ENCODE measurements around the gene PAPOLA.

Gene PAPOLA

GRCh38 chr14:96582411-96582961 is 80.3 kb downstream of the PAPOLA start:
- no peak for FAIRE-seq
- no peak for DNase-seq (ENCODE audit: insufficient read length)
- no peak for TF ChIP-seq POLR2A (IDR thresholded peaks at IDR 0.05; ENCODE audit: low read depth, low read length)
- TF ChIP-seq TAF1 (IDR thresholded peaks at IDR 0.05; ENCODE audit: borderline replicate concordance, low read depth, low read length): no peak
- no peak for TF ChIP-seq POLR2AphosphoS5 (IDR thresholded peaks at IDR 0.05; ENCODE audit: low read depth, low read length)

GRCh38 chr14:96582995-96583394 is 80.8 kb downstream of the PAPOLA start:
- TF ChIP-seq POLR2AphosphoS5 (IDR thresholded peaks at IDR 0.05; ENCODE audit: low read depth, low read length) (no peak), TAF1 (IDR thresholded peaks at IDR 0.05; ENCODE audit: borderline replicate concordance, low read depth, low read length) (no peak), POLR2A (IDR thresholded peaks at IDR 0.05; ENCODE audit: low read depth, low read length) (no peak)
- no peak for FAIRE-seq
- no peak for DNase-seq (ENCODE audit: insufficient read length)

DNA sequence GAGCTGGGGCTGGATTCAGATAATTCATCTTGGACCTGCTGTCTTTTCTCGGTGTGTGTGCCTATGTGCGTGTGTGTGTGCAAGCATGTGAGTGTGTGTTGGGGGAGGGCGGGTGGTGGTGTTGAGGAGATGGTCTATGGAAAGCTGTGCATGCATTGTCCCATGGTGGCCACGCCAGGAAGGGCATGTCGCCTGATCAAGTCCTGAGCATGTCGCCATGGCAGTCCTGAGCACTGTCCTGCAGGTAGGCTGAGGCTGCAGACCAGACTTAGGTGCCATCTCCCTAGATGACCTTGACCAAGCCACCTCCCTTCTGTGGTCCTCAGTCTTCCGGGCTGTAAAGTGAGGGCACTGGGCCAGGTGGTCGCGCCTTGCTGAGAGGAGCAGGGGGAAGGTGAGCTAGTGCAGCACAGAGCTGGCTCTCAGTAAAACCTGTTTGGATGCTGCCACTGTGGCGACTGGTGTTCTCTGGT is 81.4 kb downstream of the PAPOLA start:
- TF ChIP-seq POLR2AphosphoS5 (IDR thresholded peaks at IDR 0.05; ENCODE audit: low read depth, low read length) (no peak), POLR2A (IDR thresholded peaks at IDR 0.05; ENCODE audit: low read depth, low read length) (no peak), TAF1 (IDR thresholded peaks at IDR 0.05; ENCODE audit: borderline replicate concordance, low read depth, low read length) (no peak)
- FAIRE-seq (no peak), DNase-seq (ENCODE audit: insufficient read length) (no peak)

DNA sequence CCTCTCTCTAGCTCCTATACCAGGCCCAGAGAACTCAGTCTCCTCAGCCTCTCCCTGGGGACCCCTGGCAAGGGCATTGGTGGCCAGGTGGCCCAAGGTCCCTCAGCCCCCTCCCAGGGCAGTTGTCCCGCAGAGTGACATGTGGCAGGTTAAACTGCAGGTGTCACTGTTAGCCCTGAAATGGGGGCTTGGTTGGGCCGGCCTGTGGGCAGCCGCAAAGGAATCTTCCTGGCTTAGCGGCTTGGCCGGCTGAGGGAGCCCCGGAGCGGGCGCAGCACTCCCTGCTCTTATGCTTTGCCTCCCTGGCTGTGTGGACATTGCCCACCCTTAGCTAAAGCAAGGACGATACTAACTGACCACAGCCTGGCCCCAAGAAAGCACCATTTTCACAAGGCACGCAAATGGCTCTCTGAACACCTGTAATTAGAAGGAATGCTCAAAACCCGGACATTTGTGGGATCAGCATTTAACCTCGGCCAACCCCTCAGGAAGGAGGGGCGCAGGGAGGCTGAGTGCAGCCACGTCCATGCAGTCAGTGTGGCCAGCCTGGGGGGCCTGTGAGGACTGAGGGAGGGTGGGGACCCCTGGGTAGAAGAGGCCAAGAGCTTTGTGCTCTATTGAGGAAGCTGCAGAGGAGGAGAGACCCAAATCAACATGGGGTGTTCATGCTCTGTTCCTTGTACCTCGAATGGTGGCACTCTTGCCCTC is 82.2 kb downstream of the PAPOLA start:
- FAIRE-seq (peak; percentile 93), DNase-seq (ENCODE audit: insufficient read length) (peak; percentile 62)
- TF ChIP-seq POLR2AphosphoS5 (IDR thresholded peaks at IDR 0.05; ENCODE audit: low read depth, low read length) (no peak), POLR2A (IDR thresholded peaks at IDR 0.05; ENCODE audit: low read depth, low read length) (no peak), TAF1 (IDR thresholded peaks at IDR 0.05; ENCODE audit: borderline replicate concordance, low read depth, low read length) (no peak)

DNA sequence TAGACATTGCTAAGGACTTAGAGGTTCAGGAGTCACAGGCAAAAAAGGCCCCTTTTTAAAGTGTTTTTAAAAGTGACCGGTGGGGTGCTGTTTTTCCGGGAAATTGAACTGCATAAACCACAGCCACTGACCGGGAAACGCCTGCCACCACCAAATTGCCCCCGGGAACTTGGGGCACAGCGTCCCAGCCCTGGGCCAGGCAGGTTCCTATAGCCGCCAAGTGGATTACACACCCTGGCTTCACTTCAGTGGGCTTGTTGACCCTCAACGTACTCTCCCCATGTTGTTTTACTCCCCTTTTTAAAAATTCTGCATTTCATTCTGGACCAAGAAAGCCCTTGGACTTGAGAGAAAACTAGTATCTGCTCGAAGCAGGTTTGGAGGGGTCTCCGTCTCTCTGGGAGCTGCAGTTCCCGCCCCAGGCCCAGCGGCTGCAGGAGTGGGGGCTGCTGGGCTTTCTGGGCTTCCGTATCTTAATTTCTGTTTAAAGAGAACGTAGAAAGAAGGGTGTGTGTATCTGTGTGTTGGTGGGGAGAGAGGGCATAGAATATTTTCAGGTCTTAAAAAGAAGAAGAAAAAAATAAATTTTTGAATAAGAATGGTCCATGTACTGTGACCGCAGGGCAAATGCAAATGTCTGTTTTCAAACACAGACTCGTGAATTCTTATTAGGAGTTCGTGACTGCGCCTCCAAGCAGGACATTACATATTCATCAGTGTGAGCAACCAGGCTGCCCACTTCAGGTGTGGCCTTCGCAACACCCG is 82.9 kb downstream of the PAPOLA start:
- no peak for DNase-seq (ENCODE audit: insufficient read length)

GRCh38 chr14:96585672-96586013 is 83.5 kb downstream of the PAPOLA start:
- no peak for FAIRE-seq
- no peak for TF ChIP-seq POLR2AphosphoS5 (IDR thresholded peaks at IDR 0.05; ENCODE audit: low read depth, low read length)
- no peak for TF ChIP-seq TAF1 (IDR thresholded peaks at IDR 0.05; ENCODE audit: borderline replicate concordance, low read depth, low read length)
- TF ChIP-seq POLR2A (IDR thresholded peaks at IDR 0.05; ENCODE audit: low read depth, low read length): no peak
- DNase-seq (ENCODE audit: insufficient read length): no peak

More for the DNA sequence above, 82.9 kb downstream of the PAPOLA start:
- TF ChIP-seq POLR2AphosphoS5 (IDR thresholded peaks at IDR 0.05; ENCODE audit: low read depth, low read length) (no peak), TAF1 (IDR thresholded peaks at IDR 0.05; ENCODE audit: borderline replicate concordance, low read depth, low read length) (no peak)
- no peak for FAIRE-seq

- FAIRE-seq (no peak), DNase-seq (ENCODE audit: insufficient read length) (no peak)
- TF ChIP-seq POLR2A (IDR thresholded peaks at IDR 0.05; ENCODE audit: low read depth, low read length): no peak
These were observed 83.9 kb downstream of the PAPOLA start for GRCh38 chr14:96586056-96586455.

DNA sequence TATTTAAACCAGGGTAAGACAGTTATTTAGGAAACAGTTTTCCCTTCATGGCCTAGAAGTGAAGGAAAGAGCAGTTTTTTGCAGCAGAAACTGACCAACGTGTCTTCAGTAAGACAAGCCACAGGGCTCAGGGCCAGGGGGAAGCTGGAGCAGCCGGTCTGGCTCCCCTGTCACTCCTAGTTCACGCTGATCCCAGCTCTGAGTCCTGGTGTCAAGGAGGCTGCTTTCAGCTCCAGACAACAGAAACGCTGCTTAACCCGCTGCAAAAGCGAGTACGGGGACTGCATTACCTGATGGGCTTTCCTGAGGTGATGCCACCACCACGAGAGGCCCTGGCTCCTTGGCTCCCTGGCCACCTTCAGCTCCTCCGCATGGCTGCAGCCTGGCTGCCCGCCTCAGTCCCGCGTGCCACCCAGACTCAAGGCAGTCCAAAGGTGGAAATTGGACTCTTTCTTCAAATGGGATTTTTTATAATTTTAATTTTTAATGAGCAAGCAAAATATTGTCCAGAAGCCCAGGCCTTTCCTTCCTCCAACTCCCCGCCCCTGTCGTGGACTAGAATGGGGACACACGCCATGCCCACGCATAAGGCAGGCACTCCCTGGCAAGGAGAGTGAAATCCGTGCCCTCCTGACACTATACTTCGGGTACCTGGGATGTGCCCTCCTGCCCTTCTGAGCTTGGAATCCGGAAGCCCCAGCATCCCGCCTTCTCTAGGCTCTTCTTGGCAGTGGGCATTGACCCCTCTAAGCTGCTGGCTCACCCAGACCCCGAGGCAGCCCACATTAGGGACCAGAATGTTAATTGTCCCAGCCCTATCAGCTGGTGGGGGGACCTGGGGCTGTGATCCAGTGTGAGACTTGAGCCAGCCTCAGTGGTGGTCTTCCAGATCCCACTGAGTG is 85.0 kb downstream of the PAPOLA start:
- FAIRE-seq (no peak), DNase-seq (ENCODE audit: insufficient read length) (no peak)
- no peak for TF ChIP-seq TAF1 (IDR thresholded peaks at IDR 0.05; ENCODE audit: borderline replicate concordance, low read depth, low read length)
- no peak for TF ChIP-seq POLR2A (IDR thresholded peaks at IDR 0.05; ENCODE audit: low read depth, low read length)
- no peak for TF ChIP-seq POLR2AphosphoS5 (IDR thresholded peaks at IDR 0.05; ENCODE audit: low read depth, low read length)

DNA sequence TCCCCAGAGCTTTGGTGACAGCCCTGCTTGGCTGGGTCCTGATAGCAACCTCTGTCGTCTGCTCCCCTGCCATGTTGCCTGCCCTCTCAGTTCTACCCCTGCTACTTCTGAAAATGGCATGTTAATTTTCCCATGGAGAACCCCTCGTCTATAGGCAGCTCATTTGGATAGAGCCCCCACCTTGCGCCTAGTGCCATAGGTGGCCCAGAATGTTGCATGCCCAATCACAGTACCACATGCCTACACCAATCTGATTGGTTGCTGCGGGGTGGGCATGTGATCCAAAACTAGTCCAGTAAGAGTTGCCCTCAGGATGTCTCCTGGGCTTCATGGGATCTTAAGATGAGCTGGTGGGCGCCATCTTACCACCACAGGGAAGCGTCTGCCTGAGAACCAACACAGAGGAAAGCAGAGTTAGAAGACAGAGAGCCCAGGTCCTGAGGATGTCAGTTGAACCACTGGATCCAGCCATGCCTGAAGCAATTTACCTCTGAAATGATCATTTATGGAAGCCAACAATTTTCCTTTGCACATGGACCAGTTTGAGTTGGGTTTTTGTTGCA is 85.7 kb downstream of the PAPOLA start:
- FAIRE-seq (no peak), DNase-seq (ENCODE audit: insufficient read length) (no peak)
- TF ChIP-seq POLR2AphosphoS5 (IDR thresholded peaks at IDR 0.05; ENCODE audit: low read depth, low read length): no peak
- no peak for TF ChIP-seq POLR2A (IDR thresholded peaks at IDR 0.05; ENCODE audit: low read depth, low read length)
- TF ChIP-seq TAF1 (IDR thresholded peaks at IDR 0.05; ENCODE audit: borderline replicate concordance, low read depth, low read length): no peak

- TF ChIP-seq POLR2AphosphoS5 (IDR thresholded peaks at IDR 0.05; ENCODE audit: low read depth, low read length): no peak
- no peak for TF ChIP-seq TAF1 (IDR thresholded peaks at IDR 0.05; ENCODE audit: borderline replicate concordance, low read depth, low read length)
- DNase-seq (ENCODE audit: insufficient read length): no peak
- no peak for FAIRE-seq
These were observed 86.5 kb downstream of the PAPOLA start for GRCh38 chr14:96588410-96589257.
